Muscle of leg (tissue), 11 donors: ENCODE measurements around the gene ASB15. TPM values are rescaled to one million over a fixed set of nuclear protein-coding genes. Genes with fewer than 3 reads are reported as not detected.

Experiments
- DNase-seq: peaks from one replicate; pipeline ENCODE4 v3.0.0; 2013
- H3K27ac ChIP-seq: one replicate; pipeline ENCODE4 v1.5.1; 2013; ENCODE audit warnings: mild to moderate bottlenecking, low read length, control low read depth
- H3K27me3 ChIP-seq: one replicate; pipeline ENCODE4 v1.6.1; 2013; ENCODE audit warnings: low read length; ENCODE audit not compliant: control insufficient read depth, insufficient read depth
- H3K36me3 ChIP-seq: one replicate; pipeline ENCODE4 v1.6.1; 2013; ENCODE audit warnings: low read length; ENCODE audit not compliant: control insufficient read depth, insufficient read depth
- H3K4me1 ChIP-seq: one replicate; pipeline ENCODE4 v1.6.1; 2013; ENCODE audit warnings: low read length; ENCODE audit not compliant: control insufficient read depth, insufficient read depth
- H3K4me3 ChIP-seq: one replicate; pipeline ENCODE4 v1.5.1; 2013; ENCODE audit warnings: low read length, control low read depth
- H3K9me3 ChIP-seq: replicated peaks from 2 replicates; pipeline ENCODE4 v1.6.1; 2013; ENCODE audit warnings: low read depth, low read length; ENCODE audit not compliant: control insufficient read depth
- WGBS: methylation state at CpG from one replicate; pipeline ENCODE4 v1.1.5; 2013; ENCODE audit warnings: missing lambda C conversion rate; ENCODE audit not compliant: insufficient coverage; 5-methylcytosine and 5-hydroxymethylcytosine counted together
- polyA plus RNA-seq, 8 donors: library from polyadenylated mRNA; unstranded; fragments of 120-200 nt; gene quantifications; one replicate each; pipeline versions ENCODE4 v1.2.1 to v1.2.3, GENCODE V29; 2013; ENCODE audit warnings: inconsistent platforms in 1 of 8, low replicate concordance in 1 of 8; ENCODE audit not compliant: insufficient read length in 8 of 8, insufficient read depth in 1 of 8
- total RNA-seq: library from RNA; stranded (reverse); fragments of 120-200 nt; gene quantifications from one replicate; pipeline ENCODE4 v1.2.4, GENCODE V29; 2013

The ASB15 gene
- total and polyA plus RNA-seq, 9 donors = 3.0 to 7.1 (median 4.4) TPM

- Histone ChIP-seq H3K27ac (peak overlapping the region; percentile 1), H3K27me3 (no peaks in the 10 kb centered on the region), H3K9me3 (no peaks in the 10 kb centered on the region), H3K4me1 (peaks cover 2% of the 10 kb centered on the region), H3K36me3 (no peaks in the 10 kb centered on the region), H3K4me3 (no peak overlapping the region)
- no peak for DNase-seq
Measured at GRCh38 chr7:123612024-123612423, 10.4 kb downstream of the ASB15 start.

- peak; percentile 11 for DNase-seq
- no peak overlapping the region for H3K27ac ChIP-seq
- H3K9me3 ChIP-seq = no peaks in the 10 kb centered on the region
- no CpG with 5 or more reads among the region's 2 CpGs for WGBS
- H3K4me1 ChIP-seq = no peaks in the 10 kb centered on the region
- H3K4me3 ChIP-seq = no peak overlapping the region
- H3K27me3 ChIP-seq = no peaks in the 10 kb centered on the region
- no peaks in the 10 kb centered on the region for H3K36me3 ChIP-seq
Measured at GRCh38 chr7:123615344-123615743, 13.7 kb downstream of the ASB15 start.

DNA sequence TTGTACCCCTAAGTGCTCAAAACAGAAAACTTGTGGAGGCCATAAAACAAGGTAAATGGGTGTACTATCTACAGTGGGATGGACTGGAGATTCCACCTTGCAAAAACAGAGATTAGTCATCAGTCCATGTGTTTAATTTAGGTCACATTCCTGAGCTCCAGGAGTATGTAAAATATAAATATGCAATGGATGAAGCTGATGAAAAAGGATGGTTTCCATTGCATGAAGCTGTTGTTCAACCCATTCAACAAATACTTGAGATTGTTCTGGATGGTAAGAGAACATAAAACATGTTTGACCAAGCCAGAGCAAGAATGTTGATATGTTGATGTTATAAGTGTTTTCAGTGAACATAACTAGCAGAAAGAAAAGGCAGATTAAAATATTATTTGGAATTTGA, 14.6 kb downstream of the ASB15 start:
- no peaks in the 10 kb centered on the region for H3K36me3 ChIP-seq
- no peaks in the 10 kb centered on the region for H3K4me1 ChIP-seq
- no peaks in the 10 kb centered on the region for H3K27me3 ChIP-seq
- no peak for DNase-seq
- no peaks in the 10 kb centered on the region for H3K9me3 ChIP-seq
- no peak overlapping the region for H3K27ac ChIP-seq
- no peak overlapping the region for H3K4me3 ChIP-seq

DNA sequence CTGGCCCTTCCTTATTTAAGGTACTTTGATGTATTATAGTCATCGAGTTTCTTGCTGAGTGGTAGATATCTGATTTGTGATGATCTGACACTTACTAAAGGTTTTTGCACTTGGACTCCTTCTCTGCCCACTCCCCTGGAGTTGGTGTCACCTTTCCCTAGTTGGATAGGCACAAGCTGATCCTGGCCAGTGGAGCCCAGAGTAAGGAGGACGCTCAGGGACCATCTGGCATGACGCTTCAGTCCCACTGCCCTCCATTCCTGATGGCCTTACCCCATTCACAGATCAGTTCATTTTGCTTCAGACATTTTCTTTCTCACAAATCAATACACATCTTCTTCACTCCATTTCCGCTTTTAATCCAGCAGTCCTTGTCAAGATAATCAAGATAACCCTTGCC, 20.1 kb downstream of the ASB15 start:
- DNase-seq = peak; percentile 13
- Histone ChIP-seq H3K27me3 (no peaks in the 10 kb centered on the region), H3K27ac (no peak overlapping the region), H3K36me3 (no peaks in the 10 kb centered on the region), H3K4me3 (no peak overlapping the region), H3K4me1 (no peaks in the 10 kb centered on the region), H3K9me3 (no peaks in the 10 kb centered on the region)
- WGBS = 73% methylated on average over 2 of the region's 4 CpGs

GRCh38 chr7:123622660-123623386, 21.2 kb downstream of the ASB15 start:
- DNase-seq = peak; percentile 65
- Histone ChIP-seq H3K27ac (peak overlapping the region; percentile 78), H3K4me3 (no peak overlapping the region)

DNA sequence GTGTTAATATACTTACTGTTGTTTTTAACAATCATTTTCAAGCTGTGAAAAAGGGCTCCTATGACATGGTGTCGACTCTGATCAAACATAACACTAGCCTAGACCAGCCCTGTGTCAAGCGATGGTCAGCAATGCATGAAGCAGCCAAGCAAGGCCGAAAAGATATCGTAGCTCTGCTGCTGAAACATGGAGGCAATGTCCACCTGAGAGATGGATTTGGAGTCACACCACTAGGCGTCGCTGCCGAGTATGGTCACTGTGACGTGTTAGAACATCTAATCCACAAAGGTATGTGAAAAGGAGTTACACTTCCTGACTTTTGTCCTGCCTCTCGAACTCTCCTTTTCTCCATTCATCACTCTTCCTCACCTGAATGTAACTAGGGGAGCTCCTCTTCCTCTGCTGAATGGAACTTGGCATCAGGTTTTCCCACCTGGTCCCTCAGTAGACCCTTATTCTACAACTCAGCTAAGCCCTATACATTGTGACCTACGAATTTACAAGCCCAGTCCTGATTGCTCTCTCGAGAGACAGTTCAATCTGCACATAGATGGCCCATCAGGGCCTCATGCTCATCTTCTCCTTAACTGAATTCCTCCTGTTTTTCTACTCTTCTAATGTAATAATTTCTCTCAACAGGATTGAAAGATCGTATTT, 23.0 kb downstream of the ASB15 start:
- no peak for DNase-seq
- Histone ChIP-seq H3K4me1 (no peaks in the 10 kb centered on the region), H3K27me3 (no peaks in the 10 kb centered on the region), H3K4me3 (no peak overlapping the region), H3K9me3 (no peaks in the 10 kb centered on the region), H3K36me3 (no peaks in the 10 kb centered on the region), H3K27ac (no peak overlapping the region)
- WGBS = 60% methylated on average over 9 of the region's 12 CpGs

More at GRCh38 chr7:123622660-123623386, 21.2 kb downstream of the ASB15 start:
- Histone ChIP-seq H3K4me1 (no peaks in the 10 kb centered on the region), H3K36me3 (no peaks in the 10 kb centered on the region), H3K27me3 (no peaks in the 10 kb centered on the region), H3K9me3 (no peaks in the 10 kb centered on the region)
- WGBS = 66% methylated on average over 3 of the region's 6 CpGs

GRCh38 chr7:123625254-123625653, 23.6 kb downstream of the ASB15 start:
- H3K9me3 ChIP-seq = no peaks in the 10 kb centered on the region

DNA sequence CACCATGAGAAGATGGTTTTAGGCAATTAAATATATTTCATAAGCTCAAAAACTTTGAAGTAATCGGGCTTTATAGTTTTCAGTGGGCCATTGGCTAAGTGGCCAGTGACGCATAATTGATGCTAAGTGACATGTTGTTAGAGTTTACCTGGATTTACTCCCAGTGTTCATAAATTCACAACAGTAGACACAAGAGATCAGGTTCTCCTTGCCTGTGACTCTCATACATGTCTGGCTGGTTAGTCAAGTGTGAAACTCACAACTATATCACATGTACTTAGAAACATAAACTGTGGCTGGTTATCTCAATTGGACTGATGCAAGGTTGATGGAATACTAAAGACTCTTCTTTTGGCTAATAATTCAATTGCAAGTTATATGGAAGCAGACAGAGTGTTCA, 26.2 kb downstream of the ASB15 start:
- no peaks in the 10 kb centered on the region for H3K9me3 ChIP-seq
- WGBS = no CpG with 5 or more reads among the region's 2 CpGs
- H3K27ac ChIP-seq = no peak overlapping the region
- no peaks in the 10 kb centered on the region for H3K36me3 ChIP-seq
- no peak for DNase-seq
- no peaks in the 10 kb centered on the region for H3K4me1 ChIP-seq
- no peak overlapping the region for H3K4me3 ChIP-seq
- no peaks in the 10 kb centered on the region for H3K27me3 ChIP-seq

More at GRCh38 chr7:123625254-123625653, 23.6 kb downstream of the ASB15 start:
- Histone ChIP-seq H3K4me1 (no peaks in the 10 kb centered on the region), H3K27me3 (no peaks in the 10 kb centered on the region), H3K4me3 (no peak overlapping the region), H3K27ac (no peak overlapping the region), H3K36me3 (no peaks in the 10 kb centered on the region)
- 31% methylated on average over 2 of the region's 2 CpGs for whole genome bisulfite sequencing
- DNase-seq = no peak

DNA sequence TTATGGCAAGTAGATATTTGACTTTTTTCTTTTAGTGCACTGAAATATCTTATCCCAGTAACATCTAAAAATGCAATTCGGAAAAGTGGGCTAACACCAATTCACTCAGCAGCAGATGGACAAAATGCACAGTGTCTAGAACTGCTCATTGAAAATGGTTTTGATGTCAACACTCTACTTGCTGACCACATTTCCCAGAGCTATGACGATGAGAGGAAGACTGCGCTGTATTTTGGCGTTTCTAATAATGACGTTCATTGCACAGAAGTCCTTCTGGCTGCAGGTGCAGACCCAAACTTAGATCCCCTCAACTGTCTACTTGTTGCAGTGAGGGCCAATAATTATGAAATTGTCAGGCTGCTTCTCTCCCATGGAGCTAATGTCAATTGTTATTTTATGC, 27.2 kb downstream of the ASB15 start:
- no peak for DNase-seq
- no peak overlapping the region for H3K27ac ChIP-seq
- no peaks in the 10 kb centered on the region for H3K9me3 ChIP-seq
- H3K4me1 ChIP-seq = no peaks in the 10 kb centered on the region
- WGBS = no CpG with 5 or more reads among the region's 5 CpGs
- H3K4me3 ChIP-seq = no peak overlapping the region
- H3K36me3 ChIP-seq = no peaks in the 10 kb centered on the region
- H3K27me3 ChIP-seq = no peaks in the 10 kb centered on the region

GRCh38 chr7:123629281-123629680, 27.7 kb downstream of the ASB15 start:
- Histone ChIP-seq H3K27me3 (no peaks in the 10 kb centered on the region), H3K4me3 (no peak overlapping the region), H3K9me3 (no peaks in the 10 kb centered on the region), H3K36me3 (no peaks in the 10 kb centered on the region), H3K4me1 (no peaks in the 10 kb centered on the region), H3K27ac (no peak overlapping the region)
- no CpG with 5 or more reads among the region's 1 CpG for WGBS
- DNase-seq = no peak
